Tibial nerve (tissue), 4 donors: ENCODE results near the gene ANAPC16.
A peak's percentile ranks its signal among the peaks of the same experiment; 100 is the strongest.

Experiments
- CTCF ChIP-seq, 5 experiments: fragments of 200-600 bp in 3 of 5; fragments of 450-650 bp in 2 of 5; sonication (generic) in 3 of 5; IDR thresholded peaks; one replicate each; pipeline ENCODE4 v1.5.1; 2016 to 2019; ENCODE audit warnings: antibody characterized with exemption in 5 of 5, mild to moderate bottlenecking in 3 of 5, moderate library complexity in 2 of 5
- EP300 ChIP-seq, 2 donors: sonication (generic); formaldehyde crosslinking; IDR thresholded peaks; one replicate each; pipeline ENCODE4 v1.6.1; 2017; ENCODE audit warnings: antibody characterized with exemption in 2 of 2, mild to moderate bottlenecking in 1 of 2

DNA sequence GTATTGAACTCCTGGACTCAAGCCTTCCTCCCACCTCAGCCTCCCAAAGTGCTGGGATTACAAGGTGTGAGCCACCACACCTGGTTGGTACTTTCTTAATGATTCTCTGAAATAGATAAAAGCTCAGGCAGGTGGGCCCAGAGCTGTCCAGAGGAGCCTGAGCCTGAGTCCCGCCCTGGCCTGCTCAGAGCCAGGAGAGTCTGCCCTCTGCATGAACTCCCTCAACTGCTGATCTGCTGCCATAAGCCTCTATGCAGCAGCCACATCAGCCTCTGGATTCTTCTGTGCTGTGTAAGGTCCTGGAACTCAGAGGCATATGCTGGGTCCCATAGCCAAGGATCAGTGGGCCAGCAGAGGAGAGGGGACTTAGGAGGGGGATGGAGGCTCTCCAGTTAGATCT is 34.9 kb downstream of the ANAPC16 start:
- TF ChIP-seq CTCF (IDR thresholded peaks at IDR 0.05) (no peak), EP300 (IDR thresholded peaks at IDR 0.05) (peak in 1 of 2 donors; percentile 75)
